ENCODE measurements around the gene GRIA4.

The GRIA4 gene

GRCh38 chr11:105799263-105799662 is 189.4 kb downstream of the GRIA4 start:
- no peak for TF ChIP-seq CTCF (IDR thresholded peaks at IDR 0.05; ENCODE audit: control extremely low read depth, extremely low read depth, low read depth, missing control alignments)
- no peak for DNase-seq (ENCODE audit: extremely low spot score)
- ChIA-PET CTCF (no interaction called here), POLR2A (no interaction called here)

GRCh38 chr11:105799728-105800462 is 190.0 kb downstream of the GRIA4 start:
- no peak for TF ChIP-seq CTCF (IDR thresholded peaks at IDR 0.05; ENCODE audit: control extremely low read depth, extremely low read depth, low read depth, missing control alignments)
- ChIA-PET POLR2A (no interaction called here), CTCF (interaction anchor here (1.0 kb wide), 1 partner anchor 63 kb away, joined by 3 read pairs; no protein-coding TSS in a partner anchor)
- DNase-seq (ENCODE audit: extremely low spot score), result no peak

- no peak for DNase-seq (ENCODE audit: extremely low spot score)
- TF ChIP-seq CTCF (IDR thresholded peaks at IDR 0.05; ENCODE audit: control extremely low read depth, extremely low read depth, low read depth, missing control alignments), result no peak
- ChIA-PET CTCF (no interaction called here), POLR2A (no interaction called here)
Measured at GRCh38 chr11:105802390-105802789, 192.5 kb downstream of the GRIA4 start.

DNA sequence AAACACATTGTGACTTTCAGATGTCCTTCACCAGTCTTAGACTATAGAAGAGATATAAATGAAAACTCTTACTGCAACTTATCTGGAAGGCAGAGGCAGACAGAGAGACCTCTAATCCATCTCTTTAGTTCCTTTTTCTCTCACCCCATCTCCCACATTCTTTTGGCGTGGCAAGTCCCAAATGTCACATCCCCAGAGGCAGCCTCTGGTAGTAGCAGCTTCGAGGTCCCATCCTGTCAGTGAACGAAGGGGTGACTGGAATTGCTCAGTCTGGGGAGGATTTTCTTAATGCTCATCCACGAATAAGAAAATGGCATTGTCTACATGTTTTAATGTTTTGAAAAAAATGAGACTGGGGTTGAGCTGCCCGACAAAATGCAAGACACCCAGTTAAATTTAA is 201.4 kb downstream of the GRIA4 start:
- CTCF ChIA-PET, result no interaction called here
- POLR2A ChIA-PET, result no interaction called here
- no peak for DNase-seq (ENCODE audit: extremely low spot score)
- no peak for TF ChIP-seq CTCF (IDR thresholded peaks at IDR 0.05; ENCODE audit: control extremely low read depth, extremely low read depth, low read depth, missing control alignments)

DNA sequence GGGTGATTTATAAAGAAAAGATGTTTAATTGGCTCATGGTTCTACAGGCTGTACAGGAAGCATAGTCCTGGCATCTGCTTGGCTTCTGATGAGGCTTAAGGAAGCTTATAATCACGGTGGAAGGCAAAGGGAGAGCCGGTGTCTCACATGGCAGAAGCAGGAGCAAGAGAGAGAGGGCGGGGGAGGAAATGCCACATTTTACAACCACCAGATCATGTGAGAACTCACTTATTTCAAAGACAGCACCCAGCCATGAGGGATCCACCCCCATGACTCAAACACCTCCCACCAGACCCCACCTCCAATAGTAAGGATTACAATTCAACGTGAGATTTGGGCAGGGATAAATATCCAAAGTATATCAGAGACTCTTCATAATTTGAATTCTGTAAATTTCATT is 211.5 kb downstream of the GRIA4 start:
- ChIA-PET CTCF (no interaction called here), POLR2A (no interaction called here)

DNA sequence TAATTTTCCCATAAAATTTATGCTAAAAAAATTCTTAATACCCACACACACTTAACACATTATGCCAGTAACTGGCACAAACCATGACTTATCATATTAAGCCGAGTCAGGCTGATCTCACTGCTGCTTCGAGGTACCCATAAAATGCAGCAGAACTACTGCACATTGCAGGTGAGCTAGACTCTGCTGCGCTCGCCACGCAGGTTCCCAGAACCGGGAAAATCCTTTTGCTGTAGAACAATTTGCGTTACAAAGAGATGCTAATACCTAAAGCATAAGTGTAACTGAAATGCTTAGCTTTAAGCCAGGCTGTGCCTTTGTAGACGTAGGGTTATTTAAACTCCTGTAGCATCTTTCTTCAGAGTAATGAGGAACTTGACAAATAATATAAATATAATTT is 211.9 kb downstream of the GRIA4 start:
- TF ChIP-seq CTCF (IDR thresholded peaks at IDR 0.05; ENCODE audit: control extremely low read depth, extremely low read depth, low read depth, missing control alignments), result no peak
- POLR2A ChIA-PET, result no interaction called here

More for the DNA sequence above, 211.5 kb downstream of the GRIA4 start:
- DNase-seq (ENCODE audit: extremely low spot score), result no peak
- no peak for TF ChIP-seq CTCF (IDR thresholded peaks at IDR 0.05; ENCODE audit: control extremely low read depth, extremely low read depth, low read depth, missing control alignments)

More for the DNA sequence above, 211.9 kb downstream of the GRIA4 start:
- CTCF ChIA-PET, result no interaction called here
- no peak for DNase-seq (ENCODE audit: extremely low spot score)

Measured in GM10248 (cell line).